GM12872 (cell line): Measurements from ENCODE around the gene BMPR1B.

Experiments
- CTCF ChIP-seq: IDR thresholded peaks from 3 replicates; pipeline ENCODE4 v1.5.1; 2011; ENCODE audit warnings: low read depth, mild to moderate bottlenecking, low read length, moderate library complexity; ENCODE audit not compliant: insufficient read depth

Gene BMPR1B

GRCh38 chr4:94959307-94959706, 201.6 kb downstream of the BMPR1B start:
- no peak for TF ChIP-seq CTCF

- no peak for TF ChIP-seq CTCF
Measured at GRCh38 chr4:94960708-94961107, 203.0 kb downstream of the BMPR1B start.

- no peak for TF ChIP-seq CTCF
Measured at GRCh38 chr4:94961420-94961819, 203.7 kb downstream of the BMPR1B start.

- no peak for TF ChIP-seq CTCF
Measured at GRCh38 chr4:94962484-94962883, 204.7 kb downstream of the BMPR1B start.

- TF ChIP-seq CTCF: no peak
Measured at GRCh38 chr4:94965852-94966251, 208.1 kb downstream of the BMPR1B start.

- TF ChIP-seq CTCF: no peak
Measured at GRCh38 chr4:94968493-94968892, 210.7 kb downstream of the BMPR1B start.

- TF ChIP-seq CTCF: no peak
Measured at GRCh38 chr4:94970650-94971049, 212.9 kb downstream of the BMPR1B start.

GRCh38 chr4:94974773-94975172, 217.0 kb downstream of the BMPR1B start:
- TF ChIP-seq CTCF: no peak
